H9 (cell line): ENCODE results near the gene PPM1B. TPM values are rescaled to one million over a fixed set of nuclear protein-coding genes. Genes with fewer than 3 reads are reported as not detected.

Experiments used
- DNase-seq: peaks from one replicate; pipeline ENCODE4 v3.0.0-alpha.2; 2017
- H2AFZ ChIP-seq: one replicate; pipeline ENCODE4 v1.6.1; 2013; ENCODE audit warnings: mild to moderate bottlenecking, low read length, control low read depth, moderate library complexity
- H2AK5ac ChIP-seq: 2 replicates; pipeline ENCODE4 v1.6.1; 2013; ENCODE audit warnings: low read length, control low read depth, mixed read lengths; ENCODE audit not compliant: insufficient read length
- H2BK120ac ChIP-seq: one replicate; pipeline ENCODE4 v1.6.1; 2013; ENCODE audit warnings: low read depth, mild to moderate bottlenecking, low read length, control low read depth, inconsistent platforms; ENCODE audit not compliant: poor library complexity, severe bottlenecking
- H2BK12ac ChIP-seq: 2 replicates; pipeline ENCODE4 v1.6.1; 2013; ENCODE audit warnings: low read length, control low read depth, mixed read lengths, low read depth; ENCODE audit not compliant: insufficient read length
- H2BK15ac ChIP-seq: 2 replicates; pipeline ENCODE4 v1.6.1; 2013; ENCODE audit warnings: low read depth, low read length, control low read depth
- H2BK20ac ChIP-seq: one replicate; pipeline ENCODE4 v1.6.1; 2013; ENCODE audit warnings: low read depth, mild to moderate bottlenecking, low read length, control low read depth, inconsistent platforms; ENCODE audit not compliant: poor library complexity, severe bottlenecking
- H2BK5ac ChIP-seq: 2 replicates; pipeline ENCODE4 v1.6.1; 2013; ENCODE audit warnings: low read length, control low read depth, mixed read lengths; ENCODE audit not compliant: insufficient read length
- H3K14ac ChIP-seq: 2 replicates; pipeline ENCODE4 v1.6.1; 2013; ENCODE audit warnings: low read length, control low read depth; ENCODE audit not compliant: insufficient read depth
- H3K18ac ChIP-seq: 2 replicates; pipeline ENCODE4 v1.6.1; 2013; ENCODE audit warnings: low read depth, mild to moderate bottlenecking, mixed read lengths, low read length, control low read depth; ENCODE audit not compliant: insufficient read length
- H3K23ac ChIP-seq: 2 replicates; pipeline ENCODE4 v1.6.1; 2013; ENCODE audit warnings: low read length, control low read depth, mixed read lengths, low read depth; ENCODE audit not compliant: insufficient read length
- H3K23me2 ChIP-seq: 2 replicates; pipeline ENCODE4 v1.6.1; 2013; ENCODE audit warnings: low read depth, mild to moderate bottlenecking, mixed read lengths, low read length, control low read depth; ENCODE audit not compliant: insufficient read length, poor library complexity, severe bottlenecking
- H3K27ac ChIP-seq: 2 replicates; pipeline ENCODE4 v1.5.1; 2013; ENCODE audit warnings: low read length, control low read depth, mixed read lengths, low read depth; ENCODE audit not compliant: insufficient read length
- H3K27me3 ChIP-seq: 2 replicates; pipeline ENCODE4 v1.6.1; 2013; ENCODE audit warnings: low read length, control low read depth, inconsistent platforms; ENCODE audit not compliant: insufficient read depth
- H3K4ac ChIP-seq: 2 replicates; pipeline ENCODE4 v1.6.1; 2013; ENCODE audit warnings: low read depth, mild to moderate bottlenecking, control low read depth, inconsistent platforms, low read length, moderate library complexity
- H3K4me1 ChIP-seq: 2 replicates; pipeline ENCODE4 v1.6.1; 2013; ENCODE audit warnings: low read length, control low read depth, inconsistent platforms; ENCODE audit not compliant: insufficient read depth
- H3K4me2 ChIP-seq: 2 replicates; pipeline ENCODE4 v1.6.1; 2013; ENCODE audit warnings: low read length, control low read depth, mixed read lengths; ENCODE audit not compliant: insufficient read length, insufficient read depth
- H3K56ac ChIP-seq: 2 replicates; pipeline ENCODE4 v1.6.1; 2013; ENCODE audit warnings: low read depth, mild to moderate bottlenecking, mixed read lengths, low read length, control low read depth; ENCODE audit not compliant: insufficient read length
- H3K79me1 ChIP-seq: 2 replicates; pipeline ENCODE4 v1.6.1; 2013; ENCODE audit warnings: low read depth, mild to moderate bottlenecking, moderate library complexity, low read length, control low read depth, inconsistent platforms; ENCODE audit not compliant: insufficient read depth, poor library complexity, severe bottlenecking
- H3K79me2 ChIP-seq: 2 replicates; pipeline ENCODE4 v1.6.1; 2013; ENCODE audit warnings: low read length, control low read depth, inconsistent platforms; ENCODE audit not compliant: insufficient read depth
- H3K9ac ChIP-seq: 2 replicates; pipeline ENCODE4 v1.6.1; 2013; ENCODE audit warnings: low read length, control low read depth, mixed read lengths; ENCODE audit not compliant: insufficient read length; ENCODE audit errors: extremely low read depth
- H3K9me3 ChIP-seq: one replicate; pipeline ENCODE4 v1.6.1; 2013; ENCODE audit warnings: low read depth, low read length, inconsistent platforms; ENCODE audit not compliant: control insufficient read depth
- H3T11ph ChIP-seq: one replicate; pipeline ENCODE4 v1.6.1; 2013; ENCODE audit warnings: mild to moderate bottlenecking, low read length, control low read depth, inconsistent platforms
- H4K20me1 ChIP-seq: one replicate; pipeline ENCODE4 v1.6.1; 2013; ENCODE audit not compliant: control insufficient read depth, insufficient read length, insufficient read depth
- H4K5ac ChIP-seq: 2 replicates; pipeline ENCODE4 v1.6.1; 2013; ENCODE audit warnings: low read depth, mild to moderate bottlenecking, mixed read lengths, low read length, control low read depth; ENCODE audit not compliant: insufficient read length
- H4K8ac ChIP-seq: replicated peaks from 2 replicates; pipeline ENCODE4 v1.6.1; 2013; ENCODE audit warnings: low read length, control low read depth, mixed read lengths, low read depth; ENCODE audit not compliant: insufficient read length
- H4K91ac ChIP-seq: 2 replicates; pipeline ENCODE4 v1.6.1; 2013; ENCODE audit warnings: low read depth, mild to moderate bottlenecking, moderate library complexity, mixed read lengths, low read length, control low read depth; ENCODE audit not compliant: insufficient read length
- H3K27ac Mint-ChIP-seq, 3 experiments: 2 replicates in 2 of 3; 3 replicates in 1 of 3; pipeline ENCODE4 v1.8.0; 2020 to 2021; ENCODE audit warnings: mixed read lengths in 3 of 3, mild to moderate bottlenecking in 1 of 3, moderate library complexity in 1 of 3
- H3K27me3 Mint-ChIP-seq: 2 replicates; pipeline ENCODE4 v1.8.0; 2021; ENCODE audit warnings: low read depth, mild to moderate bottlenecking, moderate library complexity, mixed read lengths
- H3K36me3 Mint-ChIP-seq, 3 experiments: 2 replicates in 2 of 3; 3 replicates in 1 of 3; pipeline ENCODE4 v1.8.0; 2020 to 2021; ENCODE audit warnings: low read depth in 3 of 3, mixed read lengths in 3 of 3; ENCODE audit not compliant: insufficient read depth in 1 of 3
- H3K4me1 Mint-ChIP-seq, 2 experiments: 2 replicates each; pipeline ENCODE4 v1.8.0; 2020; ENCODE audit warnings: mixed read lengths in 2 of 2
- H3K4me3 Mint-ChIP-seq, 2 experiments: 2 replicates in 1 of 2; 3 replicates in 1 of 2; pipeline ENCODE4 v1.8.0; 2020 to 2021; ENCODE audit warnings: mild to moderate bottlenecking in 2 of 2, mixed read lengths in 2 of 2, moderate library complexity in 1 of 2
- H3K9me3 Mint-ChIP-seq, 2 experiments: 2 replicates in 1 of 2; 3 replicates in 1 of 2; pipeline ENCODE4 v1.8.0; 2020; ENCODE audit warnings: mild to moderate bottlenecking in 2 of 2, mixed read lengths in 2 of 2, moderate library complexity in 1 of 2
- CTCF ChIP-seq: fragments of 200-600 bp; sonication (generic); conservative IDR thresholded peaks from 3 replicates; pipeline ENCODE4 v1.8.0; 2021; ENCODE audit warnings: antibody characterized with exemption, mild to moderate bottlenecking
- WGBS: extraction: QIAGEN DNeasy Blood & Tissue Kit; methylation state at CpG from one replicate; pipeline ENCODE4 v1.1.7; 2013; ENCODE audit warnings: missing lambda C conversion rate, low lambda C conversion rate, mixed read lengths; ENCODE audit not compliant: insufficient read length; ENCODE audit errors: extremely low coverage; 5-methylcytosine and 5-hydroxymethylcytosine counted together
- total RNA-seq: library from RNA; stranded (reverse); gene quantifications from 2 replicates; pipeline ENCODE4 v1.2.1, GENCODE V29; 2021

Gene PPM1B
- total RNA-seq, 1 experiment from 2014 or later: 156 TPM

DNA sequence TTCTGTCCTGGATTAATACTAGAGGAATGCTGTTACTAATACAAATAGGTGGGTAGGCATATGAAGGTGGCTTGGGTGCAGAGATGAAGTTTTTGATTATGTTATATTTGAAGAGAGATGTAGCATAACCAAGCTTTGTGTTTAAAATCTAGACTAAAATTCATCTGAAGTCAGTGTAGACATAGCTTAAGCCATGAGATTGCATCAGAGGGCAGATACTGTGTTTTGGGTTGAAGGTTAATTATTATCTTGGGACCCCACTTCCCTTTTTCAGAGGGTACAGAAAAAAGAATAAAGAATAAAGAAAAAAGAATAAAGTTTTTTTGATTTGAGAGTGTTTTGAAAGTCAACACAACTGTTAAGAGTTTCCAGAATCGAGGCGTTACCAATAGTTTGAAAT is 13.0 kb downstream of the PPM1B start:
- peaks cover 48 to 49% of the 10 kb centered on the region in 2 experiments for H3K4me1 Mint-ChIP-seq
- no CpG with 5 or more reads among the region's 2 CpGs for WGBS

More for the DNA sequence above, 13.0 kb downstream of the PPM1B start:
- Histone ChIP-seq H3K23ac (no peak overlapping the region), H3K4me2 (no peak overlapping the region), H3K27ac (no peak overlapping the region), H4K5ac (no peak overlapping the region), H3K14ac (no peak overlapping the region), H3K79me1 (no peaks in the 10 kb centered on the region), H4K91ac (no peak overlapping the region), H2BK15ac (no peak overlapping the region), H2BK120ac (no peak overlapping the region), H3K56ac (no peak overlapping the region), H2BK12ac (no peak overlapping the region), H2BK5ac (no peak overlapping the region), H2BK20ac (no peak overlapping the region), H3K27me3 (no peaks in the 10 kb centered on the region), H4K20me1 (no peaks in the 10 kb centered on the region), H3K4ac (no peak overlapping the region), H3K23me2 (no peaks in the 10 kb centered on the region), H2AFZ (no peak overlapping the region), H3K4me1 (peaks cover 4% of the 10 kb centered on the region; the same call in 1 of the 2 replicates), H4K8ac (no peak overlapping the region), H3K9me3 (no peaks in the 10 kb centered on the region), H2AK5ac (no peak overlapping the region), H3K18ac (no peak overlapping the region), H3K79me2 (peaks cover 69% of the 10 kb centered on the region), H3K9ac (no peak overlapping the region), H3T11ph (no peak overlapping the region)
- H3K27me3 Mint-ChIP-seq: no peaks in the 10 kb centered on the region
- H3K4me3 Mint-ChIP-seq: no peak overlapping the region
- H3K36me3 Mint-ChIP-seq: peaks cover 38 to 45% (median 41%) of the 10 kb centered on the region in 3 experiments
- H3K9me3 Mint-ChIP-seq: peaks cover 6 to 15% of the 10 kb centered on the region in 2 experiments; a peak in 4 of 5 replicates
- no peak for TF ChIP-seq CTCF
- no peak for DNase-seq
- H3K27ac Mint-ChIP-seq: peak overlapping the region in 2 of 3 experiments; percentile 2 to 50; a peak in 3 of 7 replicates
